ENCODE data around the gene NCKAP5L. TPM values are rescaled to one million over a fixed set of nuclear protein-coding genes. Genes with fewer than 3 reads are reported as not detected.

The NCKAP5L gene
- total and polyA plus RNA-seq, 9 donors: 2.5 to 27.3 (median 21.1) TPM

- H3K36me3 ChIP-seq: no peaks in the 10 kb centered on the region
- no peak overlapping the region for H3K4me3 ChIP-seq
- H3K4me1 ChIP-seq (ENCODE audit: insufficient read depth): peaks cover 16% of the 10 kb centered on the region
- H3K27me3 ChIP-seq: no peaks in the 10 kb centered on the region
- H3K27ac ChIP-seq: no peak overlapping the region
- TF ChIP-seq EP300 (IDR thresholded peaks at IDR 0.05) (no peak), POLR2A (IDR thresholded peaks at IDR 0.05) (no peak), CTCF (IDR thresholded peaks at IDR 0.05) (no peak)
- no peaks in the 10 kb centered on the region for H3K9me3 ChIP-seq
- DNase-seq: no peak
- intact Hi-C loops (cut with DNase I): no loop called here
- 29 to 38% (median 35%) methylated on average over 3 of the region's 3 CpGs for WGBS, 3 donors
Measured at GRCh38 chr12:49748800-49749199, 79.4 kb downstream of the NCKAP5L start.

GRCh38 chr12:49748306-49748705 is 79.9 kb downstream of the NCKAP5L start:
- H3K4me3 ChIP-seq: no peak overlapping the region
- H3K9me3 ChIP-seq: no peaks in the 10 kb centered on the region
- DNase-seq: no peak
- TF ChIP-seq CTCF (IDR thresholded peaks at IDR 0.05): no peak
- WGBS, 3 donors: 19 to 42% (median 24%) methylated on average over 1 of the region's 1 CpG
- intact Hi-C loops (cut with DNase I): no loop called here
- no peaks in the 10 kb centered on the region for H3K36me3 ChIP-seq
- H3K27ac ChIP-seq: no peak overlapping the region
- no peaks in the 10 kb centered on the region for H3K27me3 ChIP-seq
- H3K4me1 ChIP-seq (ENCODE audit: insufficient read depth): peaks cover 16% of the 10 kb centered on the region

- no peaks in the 10 kb centered on the region for H3K9me3 ChIP-seq
- H3K4me1 ChIP-seq (ENCODE audit: insufficient read depth): peaks cover 16% of the 10 kb centered on the region
- no peaks in the 10 kb centered on the region for H3K27me3 ChIP-seq
- H3K4me3 ChIP-seq: no peak overlapping the region
- intact Hi-C loops (cut with DNase I): no loop called here
- no peaks in the 10 kb centered on the region for H3K36me3 ChIP-seq
- TF ChIP-seq CTCF (IDR thresholded peaks at IDR 0.05) (no peak), POLR2A (IDR thresholded peaks at IDR 0.05) (no peak)
- DNase-seq: no peak
- WGBS, 3 donors: 45 to 59% (median 55%) methylated on average over 3 of the region's 3 CpGs
- no peak overlapping the region for H3K27ac ChIP-seq
Measured at GRCh38 chr12:49744363-49744885, 83.8 kb downstream of the NCKAP5L start.

DNA sequence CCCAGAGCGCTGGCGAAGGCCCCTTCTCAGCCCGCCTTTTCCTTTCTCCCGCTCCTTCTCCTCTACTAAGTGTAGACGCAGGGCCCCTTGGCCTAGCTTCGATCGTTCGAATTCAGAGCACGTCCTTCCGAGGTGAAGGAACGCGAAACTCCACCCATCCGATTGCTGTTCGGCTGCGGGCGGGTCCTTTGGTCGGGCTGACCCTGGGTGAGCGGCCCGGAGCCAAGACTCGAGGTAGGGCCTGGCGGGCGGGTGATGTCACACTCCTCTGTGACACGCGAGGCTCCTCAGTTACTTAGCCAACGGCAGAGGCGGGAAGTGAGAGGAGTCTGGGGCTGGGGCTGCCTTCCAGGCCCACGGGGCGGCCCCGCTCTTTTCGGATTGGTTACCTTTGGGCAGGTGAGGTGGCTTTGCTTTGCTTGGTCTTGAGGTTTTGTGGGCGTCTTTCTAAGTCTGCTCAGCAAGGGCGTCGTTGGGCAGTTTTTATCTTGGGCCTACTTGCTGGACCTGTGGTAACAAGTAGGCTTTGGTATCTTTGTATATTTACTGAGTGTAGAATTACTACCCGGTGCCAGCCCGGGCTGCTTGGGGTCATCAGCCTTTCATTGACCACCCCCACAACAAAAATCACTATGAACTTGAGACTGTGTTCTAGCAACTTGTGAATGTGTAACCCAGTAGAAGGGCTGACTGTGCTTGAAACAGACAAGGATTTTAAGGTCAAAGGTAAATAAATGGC is 86.2 kb downstream of the NCKAP5L start:
- intact Hi-C loops (cut with DNase I): no loop called here
- no peaks in the 10 kb centered on the region for H3K27me3 ChIP-seq
- H3K4me1 ChIP-seq (ENCODE audit: insufficient read depth): peaks cover 13% of the 10 kb centered on the region
- WGBS, 3 donors: 0% methylated on average over 35 of the region's 35 CpGs
- H3K4me3 ChIP-seq: peak overlapping the region; percentile 93
- peak; percentile 73 to 85 (median 79) for DNase-seq
- H3K36me3 ChIP-seq: no peaks in the 10 kb centered on the region
- H3K9me3 ChIP-seq: no peaks in the 10 kb centered on the region
- H3K27ac ChIP-seq: peak overlapping the region; percentile 83 to 86
- TF ChIP-seq POLR2A (IDR thresholded peaks at IDR 0.05): no peak
- no peak for TF ChIP-seq EP300 (IDR thresholded peaks at IDR 0.05)
- no peak for TF ChIP-seq CTCF (IDR thresholded peaks at IDR 0.05)

Small RNA genes within 50 kb of the gene (small RNA-seq; reads per million reads assigned to genes)
- gene LSM6P2: not detected

Other genes starting within 250 kb of the NCKAP5L start
- gene FAM186B, start 222.8 kb downstream of the NCKAP5L start, total RNA-seq: 1 to 10 TPM in 2 of 7 donors, under 1 TPM in 5; 0.11 to 1.5 (median 0.84) TPM
- under 1 TPM; 0.38 to 0.46 TPM for gene FAM186B, start 222.8 kb downstream of the NCKAP5L start, polyA plus RNA-seq
- 10 to 100 TPM; 29.8 to 72.6 (median 43.3) TPM for gene PRPF40B, start 204.9 kb downstream of the NCKAP5L start, total RNA-seq
- gene PRPF40B, start 204.9 kb downstream of the NCKAP5L start, polyA plus RNA-seq: 10 to 100 TPM; 13.4 to 31.4 TPM
- gene FMNL3, start 121.0 kb downstream of the NCKAP5L start, total RNA-seq: 10 to 100 TPM; 15.7 to 58.1 (median 40.0) TPM
- gene FMNL3, start 121.0 kb downstream of the NCKAP5L start, polyA plus RNA-seq: 10 to 100 TPM; 21.4 to 26.3 TPM
- 100 to 1,000 TPM; 203 to 430 (median 335) TPM for gene TMBIM6, start 86.9 kb downstream of the NCKAP5L start, total RNA-seq
- gene TMBIM6, start 86.9 kb downstream of the NCKAP5L start, polyA plus RNA-seq: 100 to 1,000 TPM; 254 to 677 TPM
- 1 to 10 TPM; 2.8 to 5.9 (median 4.7) TPM for gene BCDIN3D, start 14.7 kb upstream of the NCKAP5L start, total RNA-seq
- gene BCDIN3D, start 14.7 kb upstream of the NCKAP5L start, polyA plus RNA-seq: 1 to 10 TPM; 3.5 to 4.3 TPM
- 10 to 100 TPM in 1 of 7 donors, 1 to 10 TPM in 4, under 1 TPM in 2; under 0.01 to 19.3 (median 2.4) TPM for gene FAIM2, start 75.5 kb upstream of the NCKAP5L start, total RNA-seq
- gene FAIM2, start 75.5 kb upstream of the NCKAP5L start, polyA plus RNA-seq: 1 to 10 TPM; 1.0 to 7.1 TPM
- 1 to 10 TPM in 1 of 7 donors, under 1 TPM in 1, not detected in 5; 0.11 to 2.1 TPM for gene AQP2, start 122.3 kb upstream of the NCKAP5L start, total RNA-seq
- gene AQP2, start 122.3 kb upstream of the NCKAP5L start, polyA plus RNA-seq: 1 to 10 TPM in 1 of 2 donors, not detected in 1; 3.7 TPM
- gene AQP5, start 133.5 kb upstream of the NCKAP5L start, total RNA-seq: under 1 TPM in 4 of 7 donors, not detected in 3; 0.47 to 0.92 (median 0.53) TPM
- gene AQP5, start 133.5 kb upstream of the NCKAP5L start, polyA plus RNA-seq: under 1 TPM in 1 of 2 donors, not detected in 1; 0.12 TPM
- under 1 TPM in 2 of 7 donors, not detected in 5; under 0.01 to 0.08 TPM for gene AQP6, start 144.5 kb upstream of the NCKAP5L start, total RNA-seq
- under 1 TPM in 1 of 2 donors, not detected in 1; 0.04 TPM for gene AQP6, start 144.5 kb upstream of the NCKAP5L start, polyA plus RNA-seq
- 1 to 10 TPM; 2.1 to 4.8 (median 3.8) TPM for gene RACGAP1, start 197.1 kb upstream of the NCKAP5L start, total RNA-seq
- gene RACGAP1, start 197.1 kb upstream of the NCKAP5L start, polyA plus RNA-seq: 10 to 100 TPM in 1 of 2 donors, 1 to 10 TPM in 1; 2.6 to 10.8 TPM
- gene ASIC1, start 229.2 kb upstream of the NCKAP5L start, total RNA-seq: 1 to 10 TPM in 2 of 7 donors, under 1 TPM in 5; 0.12 to 4.1 (median 0.69) TPM
- gene ASIC1, start 229.2 kb upstream of the NCKAP5L start, polyA plus RNA-seq: 1 to 10 TPM in 1 of 2 donors, under 1 TPM in 1; 0.58 to 3.0 TPM

All from ovary (tissue), 9 donors.